GM18499 (cell line): Measurements from ENCODE around the gene LUC7L3.
"Not testable (repeated sequence)": the region's sequence is repeated elsewhere in the genome, so short reads cannot be mapped to it uniquely, and the experiment has no call there.

ENCODE experiments used
- ATAC-seq: cut with Tn5 transposase; IDR thresholded peaks from one replicate; pipeline ENCODE4 v1.9.1; 2021; ENCODE audit warnings: moderate number of reproducible peaks; ENCODE audit not compliant: insufficient read depth, unreplicated experiment

Gene LUC7L3

GRCh38 chr17:50778988-50779387 lies 59.6 kb downstream of the LUC7L3 start:
- no peak for ATAC-seq

DNA sequence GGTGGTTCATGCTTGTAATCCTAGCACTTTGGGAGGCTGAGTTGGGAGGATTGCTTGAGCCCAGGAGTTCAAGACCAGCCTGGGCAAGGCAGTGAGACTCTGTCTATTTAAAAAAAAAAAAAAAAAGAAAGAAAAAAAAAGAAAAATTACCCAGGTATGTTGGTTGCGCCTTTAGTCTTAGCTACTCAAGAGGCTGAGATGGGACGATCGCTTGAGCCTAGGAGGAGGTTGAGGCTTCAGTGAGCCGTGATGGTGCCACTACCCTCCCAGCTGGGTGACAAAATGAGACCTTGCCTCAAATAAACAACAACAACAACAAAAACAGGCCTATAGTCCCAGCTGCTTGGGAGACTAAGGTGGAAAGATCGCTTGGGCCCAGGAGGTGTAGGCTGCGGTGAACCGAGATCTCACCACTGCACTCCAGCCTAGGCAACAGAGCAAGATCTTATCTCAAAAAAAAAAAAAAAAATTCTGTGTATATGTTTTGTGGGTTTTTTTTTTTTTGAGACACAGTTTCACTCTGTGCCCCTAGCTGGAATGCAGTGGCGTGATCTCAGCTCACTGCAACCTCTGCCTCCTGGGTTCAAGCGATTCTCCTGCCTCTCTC lies 60.4 kb downstream of the LUC7L3 start:
- no peak for ATAC-seq

DNA sequence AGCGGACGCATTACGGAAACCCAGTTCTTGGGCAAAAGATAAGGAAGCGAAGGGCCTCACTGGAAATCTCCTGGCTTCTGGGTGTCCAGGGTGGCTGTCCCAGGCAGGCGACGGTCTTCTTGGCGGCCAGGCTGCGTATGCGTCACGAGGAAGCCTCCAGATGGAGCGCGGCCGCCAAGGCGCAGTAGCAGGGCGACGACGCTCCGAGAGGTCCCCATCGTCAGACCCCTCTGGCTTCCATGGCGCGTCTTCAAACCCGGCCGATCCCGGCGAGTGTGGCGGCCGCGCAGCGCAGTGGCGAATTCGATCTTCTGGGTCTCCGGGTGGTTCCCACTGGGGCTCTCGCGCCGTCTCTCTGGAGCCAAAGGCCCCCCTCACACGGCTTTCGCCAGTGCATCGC lies 61.8 kb downstream of the LUC7L3 start:
- no peak for ATAC-seq

DNA sequence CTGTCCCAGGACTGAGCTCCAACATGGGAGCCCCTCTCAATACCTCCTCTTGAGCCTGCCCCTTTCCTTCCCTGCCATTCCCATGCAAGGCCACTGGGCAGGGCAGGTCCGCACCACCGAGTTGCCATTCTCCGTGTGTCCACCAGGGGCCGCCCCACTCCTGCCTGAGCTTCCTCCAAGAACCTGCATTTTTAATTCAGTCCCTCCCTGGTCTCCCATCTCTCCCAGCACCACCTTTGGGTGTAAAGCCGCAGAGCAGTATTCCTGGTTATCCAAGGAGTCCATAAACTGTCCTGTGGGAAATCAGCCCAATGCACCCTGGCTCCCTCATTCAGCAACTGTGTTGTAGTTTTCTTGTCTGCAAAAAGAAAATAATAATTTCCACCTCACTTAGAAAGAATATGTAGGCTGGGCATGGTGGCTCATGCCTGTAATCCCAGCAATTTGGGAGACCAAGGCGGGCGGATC lies 63.8 kb downstream of the LUC7L3 start:
- no peak for ATAC-seq

GRCh38 chr17:50783905-50784304 lies 64.5 kb downstream of the LUC7L3 start:
- ATAC-seq: no peak

DNA sequence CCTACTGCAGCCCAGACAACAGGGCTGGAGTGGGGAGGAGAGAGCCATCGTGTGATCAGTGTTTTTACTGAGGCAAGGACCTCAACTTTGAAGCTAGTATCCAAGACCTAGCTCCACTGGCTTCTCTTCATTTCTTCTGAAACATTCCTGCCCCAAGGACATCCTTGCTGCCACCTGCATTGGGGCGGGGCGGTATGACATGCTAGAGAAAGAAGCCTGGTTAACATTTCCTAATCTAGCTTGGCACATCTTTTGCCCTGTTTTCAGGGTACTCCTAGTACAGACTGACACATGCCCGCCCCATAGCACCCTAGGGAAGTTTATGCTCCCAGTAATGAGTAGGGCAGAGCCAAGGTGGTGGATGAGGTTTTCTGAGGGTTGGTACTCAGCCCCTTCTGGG lies 65.7 kb downstream of the LUC7L3 start:
- no peak for ATAC-seq

DNA sequence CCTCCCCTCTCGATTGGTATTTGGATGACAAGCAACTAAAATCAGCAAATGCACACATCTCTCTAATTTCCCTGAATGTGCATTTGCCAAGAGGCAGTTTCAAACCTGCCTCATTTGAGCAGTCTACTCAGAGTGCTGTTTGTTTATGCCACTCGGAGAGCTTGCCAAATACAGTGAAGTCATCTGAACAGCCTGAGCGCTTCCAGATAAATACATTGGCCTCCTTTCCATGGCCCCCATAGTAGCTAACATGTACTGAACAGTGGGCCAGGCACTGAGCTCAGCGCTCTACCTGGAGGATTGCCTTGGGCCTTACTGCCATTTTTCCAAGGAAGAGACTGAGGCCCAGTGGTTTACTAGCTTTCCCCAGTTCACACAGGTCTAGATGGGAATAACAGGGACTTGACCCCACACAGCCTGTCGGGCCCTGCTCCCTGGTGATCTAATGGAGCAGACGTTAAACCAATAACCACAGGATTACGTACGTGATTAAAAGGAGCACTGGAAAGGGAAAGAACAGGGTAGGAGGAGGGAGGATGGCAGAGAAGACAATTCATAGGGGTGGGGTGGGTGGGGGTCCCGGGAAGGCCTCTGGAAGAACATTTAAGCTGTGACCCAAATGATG lies 66.7 kb downstream of the LUC7L3 start:
- ATAC-seq: no peak

DNA sequence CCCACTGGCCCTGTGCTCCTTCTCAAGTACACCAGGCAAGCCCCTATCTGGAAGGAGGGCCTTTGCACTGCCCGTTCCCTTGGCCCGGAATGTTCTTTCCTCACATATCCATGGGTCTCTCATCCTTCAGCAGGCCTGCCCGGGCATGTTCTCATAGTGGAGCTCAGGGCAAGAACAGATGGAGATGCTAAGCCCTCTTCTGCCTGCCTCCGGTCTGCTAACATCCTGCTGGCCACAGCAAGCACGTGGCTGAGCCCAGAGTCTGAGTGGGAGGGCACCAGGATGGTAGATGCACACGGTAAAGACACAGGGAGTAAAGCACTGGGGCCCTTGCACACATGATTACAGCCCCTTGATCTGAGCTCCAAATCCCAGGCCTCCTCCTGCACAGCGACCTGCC lies 67.7 kb downstream of the LUC7L3 start:
- no peak for ATAC-seq

DNA sequence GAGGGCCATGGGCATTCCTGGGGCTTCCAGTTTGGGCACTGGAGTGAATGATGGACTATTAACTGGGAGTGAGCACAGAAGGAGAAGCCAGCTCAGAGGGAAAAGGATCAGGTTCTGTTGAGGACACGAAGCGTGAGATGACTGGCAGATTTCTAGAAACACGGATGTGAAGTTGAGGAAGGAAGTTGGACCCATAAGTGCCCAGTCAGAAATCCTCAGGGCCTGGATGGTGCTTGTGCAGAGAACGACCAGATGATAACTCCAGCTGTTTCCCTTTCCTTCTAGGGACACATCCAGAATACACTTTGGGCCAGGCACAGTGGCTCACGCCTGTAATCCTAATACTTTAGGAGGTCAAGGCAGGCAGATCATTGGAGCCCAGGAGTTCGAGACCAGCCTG lies 71.2 kb downstream of the LUC7L3 start:
- ATAC-seq: no peak

GRCh38 chr17:50792132-50792531 lies 72.7 kb downstream of the LUC7L3 start:
- ATAC-seq: no peak

DNA sequence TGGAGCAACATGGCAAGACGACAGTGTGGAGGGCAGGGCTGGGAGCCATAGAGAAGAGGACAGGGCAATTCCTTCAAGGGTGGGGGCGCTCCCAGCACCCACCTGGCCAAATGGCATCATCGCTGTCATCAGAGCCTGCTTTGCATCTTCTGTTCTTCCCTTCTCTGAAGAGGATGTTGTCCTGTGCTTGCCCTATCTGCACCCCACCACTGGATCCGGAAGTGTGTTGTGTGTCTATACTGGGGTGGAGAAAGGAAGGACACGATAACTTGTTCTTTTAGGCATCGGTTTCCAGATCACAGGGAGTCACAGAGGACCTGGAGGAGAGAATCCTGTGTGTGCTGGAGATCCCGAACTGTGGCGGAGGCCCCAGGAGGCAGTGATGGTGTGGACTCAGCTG lies 73.6 kb downstream of the LUC7L3 start:
- no peak for ATAC-seq

GRCh38 chr17:50794361-50794760 lies 75.0 kb downstream of the LUC7L3 start:
- ATAC-seq: no peak

DNA sequence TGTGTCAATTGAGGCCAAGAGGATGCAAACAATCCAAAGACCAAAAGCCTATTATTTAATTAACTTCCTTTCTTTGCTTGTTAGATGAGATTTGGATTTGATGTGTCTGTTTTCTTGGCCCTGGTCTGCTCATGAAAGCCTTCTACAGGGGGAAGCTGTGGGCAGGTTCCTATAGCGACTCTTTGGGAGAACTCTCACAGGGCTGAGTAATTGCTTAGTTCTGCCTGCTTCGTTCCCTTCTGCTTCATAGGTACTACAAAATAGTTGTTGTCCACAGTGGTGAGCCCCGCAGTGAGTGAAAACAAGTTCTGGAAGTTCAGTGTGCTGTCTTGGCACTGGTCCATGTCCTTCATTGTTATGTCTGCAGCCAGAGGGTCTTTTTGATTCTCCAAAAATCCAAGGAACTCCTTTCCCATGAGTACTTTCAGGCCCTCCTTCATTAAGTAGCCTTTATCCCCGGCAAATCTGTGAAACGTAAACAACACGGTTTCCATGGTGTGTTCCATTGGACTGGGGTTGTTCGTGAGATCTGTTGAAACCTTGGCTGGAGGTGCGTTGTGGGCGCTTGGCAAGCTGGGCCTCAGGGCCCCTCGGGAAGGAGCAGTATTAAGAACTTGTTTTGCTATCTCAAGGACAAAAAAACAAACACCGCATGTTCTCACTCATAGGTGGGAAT lies 77.9 kb downstream of the LUC7L3 start:
- ATAC-seq: no peak

GRCh38 chr17:50798424-50799288 lies 79.3 kb downstream of the LUC7L3 start:
- no peak for ATAC-seq

DNA sequence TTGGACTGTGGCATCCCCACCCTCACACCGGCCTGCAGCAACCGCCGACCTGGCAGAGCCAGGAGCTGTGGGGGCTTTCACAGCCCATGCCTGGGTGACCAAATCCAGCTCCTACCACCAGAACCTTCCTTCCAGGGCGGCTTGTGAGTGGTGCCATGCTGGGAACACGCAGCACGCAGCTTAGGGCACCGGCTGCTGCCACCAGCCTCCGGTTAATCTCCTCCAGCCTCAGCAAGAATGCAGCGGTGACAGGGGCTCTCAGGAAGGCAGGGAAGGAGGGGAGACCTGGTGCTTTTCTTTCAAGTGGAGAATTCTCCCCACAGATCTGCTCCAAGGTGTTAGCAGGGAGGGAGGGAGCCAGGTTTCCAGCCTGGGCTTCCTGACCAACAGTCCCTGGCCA lies 80.2 kb downstream of the LUC7L3 start:
- ATAC-seq: no peak

- no peak for ATAC-seq
Measured at GRCh38 chr17:50800196-50800700, 80.8 kb downstream of the LUC7L3 start.

DNA sequence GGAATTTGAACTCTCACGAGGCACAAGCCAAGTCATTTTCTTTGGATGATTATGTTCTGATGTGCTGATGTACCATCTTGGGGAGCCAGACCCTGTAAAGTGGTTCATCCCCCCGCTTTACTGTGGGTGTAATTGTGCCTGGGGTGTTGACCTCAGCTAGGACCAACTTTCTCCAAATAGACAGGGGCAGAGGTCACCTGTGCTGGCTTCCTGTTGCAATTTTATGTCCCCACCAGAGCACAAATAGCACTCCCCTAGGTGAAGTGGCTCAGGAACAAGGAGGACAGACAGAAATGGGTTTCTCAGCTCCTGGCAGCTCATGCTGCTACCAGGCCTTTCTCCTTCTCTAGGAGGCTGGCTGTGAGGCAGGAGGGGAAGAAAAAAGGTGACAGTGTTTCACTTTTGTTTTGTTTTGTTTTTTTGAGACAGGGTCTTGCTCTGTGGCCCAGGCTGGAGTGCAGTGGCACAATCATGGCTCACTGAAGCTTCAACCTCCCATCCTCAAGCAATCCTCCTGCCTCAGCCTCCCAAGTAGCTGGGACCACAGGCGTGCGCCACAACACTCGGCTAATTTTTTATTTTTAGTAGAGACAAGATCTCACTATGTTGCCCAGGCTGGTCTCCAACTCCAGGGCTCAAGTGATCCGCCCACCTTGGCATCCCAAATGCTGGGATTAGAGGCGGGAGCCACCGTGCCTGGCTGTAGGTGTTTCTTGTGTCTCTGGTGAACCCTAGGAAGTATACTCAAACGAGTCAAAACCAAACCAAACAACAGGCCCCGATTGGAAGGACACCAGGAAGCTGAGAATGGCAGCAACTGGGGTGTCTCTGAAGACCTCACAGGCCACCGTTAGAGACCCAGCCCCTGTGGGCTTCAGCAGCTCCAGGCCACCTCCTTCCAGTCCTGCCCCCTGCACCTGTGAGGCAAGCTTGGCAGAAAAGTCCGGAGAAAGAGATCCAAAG lies 83.5 kb downstream of the LUC7L3 start:
- ATAC-seq: no peak

- ATAC-seq: no peak
Measured at GRCh38 chr17:50803676-50804075, 84.3 kb downstream of the LUC7L3 start.

GRCh38 chr17:50804749-50805475 lies 85.5 kb downstream of the LUC7L3 start:
- ATAC-seq: not testable (repeated sequence)
